Measurements from ENCODE around the gene CHFR. TPM values are rescaled to one million over a fixed set of nuclear protein-coding genes. Genes with fewer than 3 reads are reported as not detected.

Gene CHFR
- total and polyA plus RNA-seq, 2 experiments from 2014 or later: 23.0 to 42.7 TPM

- H3K9me3 Mint-ChIP-seq: peaks cover 2% of the 10 kb centered on the region; the same call in 2 of the 3 replicates
- peaks cover 7% of the 10 kb centered on the region for H3K27me3 Mint-ChIP-seq (ENCODE audit: insufficient read depth, low read depth, poor library complexity)
- Histone ChIP-seq H3K4me2 (no peak overlapping the region), H3K79me2 (replicated peaks; ENCODE audit: insufficient read depth) (peaks cover 16% of the 10 kb centered on the region), H3K27me3 (ENCODE audit: insufficient read depth) (no peaks in the 10 kb centered on the region), H3K36me3 (ENCODE audit: insufficient read depth) (no peaks in the 10 kb centered on the region), H3K4me3 (no peak overlapping the region), H3K4me1 (ENCODE audit: insufficient read depth) (peaks cover 8% of the 10 kb centered on the region), H3F3A (replicated peaks; ENCODE audit: low read depth) (peaks cover 13% of the 10 kb centered on the region; the same call in 1 of the 2 replicates), H4K20me1 (replicated peaks; ENCODE audit: insufficient read depth) (no peaks in the 10 kb centered on the region), H3K9me2 (ENCODE audit: insufficient read depth) (no peaks in the 10 kb centered on the region), H3K27ac (ENCODE audit: low read depth) (no peak overlapping the region), H2AFZ (no peak overlapping the region)
- no peak for DNase-seq (ENCODE audit: low spot score)
- no peak for ATAC-seq
- no peak overlapping the region for H3K4me3 Mint-ChIP-seq
- peaks cover 12% of the 10 kb centered on the region for H3K4me1 Mint-ChIP-seq
- no peak for TF ChIP-seq JUNB (IDR thresholded peaks at IDR 0.05; ENCODE audit: unreplicated experiment)
- TF ChIP-seq NANOG (IDR thresholded peaks at IDR 0.05; ENCODE audit: borderline replicate concordance): no peak
- TF ChIP-seq STAT1 (IDR thresholded peaks at IDR 0.05; ENCODE audit: unreplicated experiment): no peak
- TF ChIP-seq ETS1 (IDR thresholded peaks at IDR 0.05): no peak
- TF ChIP-seq EZH2phosphoT487 (IDR thresholded peaks at IDR 0.05; ENCODE audit: unreplicated experiment): no peak
- no peak for TF ChIP-seq ZNF462 (CRISPR knock-in tag; IDR thresholded peaks at IDR 0.05)
- no peak for TF ChIP-seq ZNF114 (CRISPR knock-in tag; IDR thresholded peaks at IDR 0.05)
- TF ChIP-seq CTCF (conservative IDR thresholded peaks at IDR 0.05; ENCODE audit: low read depth in 2 of 2): no peak
- no peak for TF ChIP-seq POLR2AphosphoS5 (IDR thresholded peaks at IDR 0.05; ENCODE audit: low read depth)
- no peak for TF ChIP-seq REST (IDR thresholded peaks at IDR 0.05; ENCODE audit: unreplicated experiment)
- TF ChIP-seq ZNF331 (CRISPR knock-in tag; IDR thresholded peaks at IDR 0.05; ENCODE audit: low read depth): no peak
- TF ChIP-seq EZH2 (IDR thresholded peaks at IDR 0.05; ENCODE audit: low read depth, unreplicated experiment): no peak
- no peak for TF ChIP-seq CREB1 (CRISPR knock-in tag; IDR thresholded peaks at IDR 0.05; ENCODE audit: low read depth)
- no peak overlapping the region for H3K27ac Mint-ChIP-seq
- H3K36me3 Mint-ChIP-seq (ENCODE audit: low read depth): peaks cover 10% of the 10 kb centered on the region; the same call in 1 of the 3 replicates
Observed at GRCh38 chr12:132831771-132832170, 55.6 kb downstream of the CHFR start.

Data from GM23338 (cell line).